Mesenchymal stem cell (in vitro differentiated cells and primary cell): Measurements from ENCODE around the gene ARRB2.

Source experiments
- DNase-seq: peaks from one replicate; pipeline ENCODE4 v3.0.0-alpha.2; 2013
- H2AFZ ChIP-seq: one replicate; pipeline ENCODE4 v1.6.1; 2013; ENCODE audit warnings: low read depth, mild to moderate bottlenecking, control low read depth, inconsistent platforms, low read length, moderate library complexity
- H2AK5ac ChIP-seq: 2 replicates; pipeline ENCODE4 v1.6.1; 2013; ENCODE audit warnings: low read length, moderate library complexity, mild to moderate bottlenecking, inconsistent platforms; ENCODE audit not compliant: severe bottlenecking
- H2BK120ac ChIP-seq: one replicate; pipeline ENCODE4 v1.6.1; 2013; ENCODE audit warnings: low read depth, mild to moderate bottlenecking, inconsistent platforms, low read length, moderate library complexity
- H2BK12ac ChIP-seq, 2 experiments: one replicate each; pipeline ENCODE4 v1.6.1; 2013; ENCODE audit warnings: inconsistent platforms in 2 of 2, low read length in 2 of 2, mild to moderate bottlenecking in 2 of 2, moderate library complexity in 2 of 2, control low read depth in 1 of 2
- H2BK15ac ChIP-seq: one replicate; pipeline ENCODE4 v1.6.1; 2013; ENCODE audit warnings: mild to moderate bottlenecking, low read depth, inconsistent platforms; ENCODE audit not compliant: poor library complexity, severe bottlenecking
- H2BK5ac ChIP-seq: 2 replicates; pipeline ENCODE4 v1.6.1; 2013; ENCODE audit warnings: low read depth, mild to moderate bottlenecking, low read length, control low read depth, inconsistent platforms; ENCODE audit not compliant: poor library complexity, severe bottlenecking
- H3K14ac ChIP-seq, 2 experiments: one replicate each; pipeline ENCODE4 v1.6.1; 2013; ENCODE audit warnings: inconsistent platforms in 2 of 2, low read length in 2 of 2, control low read depth in 1 of 2, mild to moderate bottlenecking in 1 of 2, moderate library complexity in 1 of 2
- H3K18ac ChIP-seq, 2 experiments: one replicate each; pipeline ENCODE4 v1.6.1; 2013; ENCODE audit warnings: inconsistent platforms in 2 of 2, low read length in 2 of 2, control low read depth in 1 of 2, low read depth in 1 of 2, mild to moderate bottlenecking in 1 of 2
- H3K23ac ChIP-seq, 2 experiments: one replicate each; pipeline ENCODE4 v1.6.1; 2013; ENCODE audit warnings: inconsistent platforms in 2 of 2, low read length in 2 of 2, mild to moderate bottlenecking in 2 of 2, moderate library complexity in 2 of 2, control low read depth in 1 of 2
- H3K27ac ChIP-seq: 2 replicates; pipeline ENCODE4 v1.5.1; 2013; ENCODE audit warnings: mild to moderate bottlenecking, moderate library complexity, low read length, control low read depth, inconsistent platforms; ENCODE audit not compliant: poor library complexity, severe bottlenecking
- H3K27me3 ChIP-seq, 2 experiments: 2 replicates each; pipeline versions ENCODE4 v1.6.1 to v1.7.0; 2013; ENCODE audit warnings: low read length in 2 of 2, mild to moderate bottlenecking in 2 of 2, moderate library complexity in 2 of 2, control low read depth in 1 of 2, inconsistent platforms in 1 of 2; ENCODE audit not compliant: control insufficient read depth in 1 of 2, insufficient read depth in 1 of 2
- H3K36me3 ChIP-seq, 2 experiments: 2 replicates each; pipeline versions ENCODE4 v1.6.1 to v1.7.0; 2013; ENCODE audit warnings: low read length in 2 of 2, control low read depth in 1 of 2, inconsistent platforms in 1 of 2, low read depth in 1 of 2, mild to moderate bottlenecking in 1 of 2; ENCODE audit not compliant: insufficient read depth in 2 of 2, control insufficient read depth in 1 of 2
- H3K4ac ChIP-seq, 2 experiments: one replicate each; pipeline ENCODE4 v1.6.1; 2013; ENCODE audit warnings: inconsistent platforms in 2 of 2, low read length in 2 of 2, mild to moderate bottlenecking in 2 of 2, moderate library complexity in 2 of 2, control low read depth in 1 of 2, low read depth in 1 of 2
- H3K4me1 ChIP-seq: 2 replicates; pipeline ENCODE4 v1.6.1; 2013; ENCODE audit warnings: low read depth, low read length, control low read depth; ENCODE audit not compliant: control insufficient read depth, insufficient read depth
- H3K4me2 ChIP-seq: 2 replicates; pipeline ENCODE4 v1.6.1; 2013; ENCODE audit warnings: low read length, mild to moderate bottlenecking, inconsistent platforms; ENCODE audit not compliant: poor library complexity, severe bottlenecking
- H3K4me3 ChIP-seq, 2 experiments: 2 replicates each; pipeline versions ENCODE4 v1.5.1 to v1.7.0; 2013; ENCODE audit warnings: low read length in 2 of 2, mild to moderate bottlenecking in 2 of 2, control low read depth in 1 of 2, low read depth in 1 of 2; ENCODE audit not compliant: insufficient read depth in 1 of 2
- H3K79me1 ChIP-seq: replicated peaks from 2 replicates; pipeline ENCODE4 v1.6.1; 2013; ENCODE audit warnings: mild to moderate bottlenecking, control low read depth, low read length, inconsistent platforms; ENCODE audit not compliant: poor library complexity, severe bottlenecking
- H3K9ac ChIP-seq: 2 replicates; pipeline ENCODE4 v1.7.0; 2013; ENCODE audit warnings: mild to moderate bottlenecking, low read length, moderate library complexity
- H3K9me3 ChIP-seq: 2 replicates; pipeline ENCODE4 v1.7.0; 2013; ENCODE audit warnings: mild to moderate bottlenecking, low read length; ENCODE audit not compliant: control insufficient read depth
- H4K8ac ChIP-seq: one replicate; pipeline ENCODE4 v1.6.1; 2013; ENCODE audit warnings: inconsistent platforms, mild to moderate bottlenecking, low read length, moderate library complexity
- H4K91ac ChIP-seq: one replicate; pipeline ENCODE4 v1.6.1; 2013; ENCODE audit warnings: mild to moderate bottlenecking, low read length, inconsistent platforms
- WGBS: methylation state at CpG from one replicate; pipeline ENCODE4 v1.1.7; 2013; ENCODE audit warnings: mixed read lengths; 5-methylcytosine and 5-hydroxymethylcytosine counted together

Gene ARRB2

DNA sequence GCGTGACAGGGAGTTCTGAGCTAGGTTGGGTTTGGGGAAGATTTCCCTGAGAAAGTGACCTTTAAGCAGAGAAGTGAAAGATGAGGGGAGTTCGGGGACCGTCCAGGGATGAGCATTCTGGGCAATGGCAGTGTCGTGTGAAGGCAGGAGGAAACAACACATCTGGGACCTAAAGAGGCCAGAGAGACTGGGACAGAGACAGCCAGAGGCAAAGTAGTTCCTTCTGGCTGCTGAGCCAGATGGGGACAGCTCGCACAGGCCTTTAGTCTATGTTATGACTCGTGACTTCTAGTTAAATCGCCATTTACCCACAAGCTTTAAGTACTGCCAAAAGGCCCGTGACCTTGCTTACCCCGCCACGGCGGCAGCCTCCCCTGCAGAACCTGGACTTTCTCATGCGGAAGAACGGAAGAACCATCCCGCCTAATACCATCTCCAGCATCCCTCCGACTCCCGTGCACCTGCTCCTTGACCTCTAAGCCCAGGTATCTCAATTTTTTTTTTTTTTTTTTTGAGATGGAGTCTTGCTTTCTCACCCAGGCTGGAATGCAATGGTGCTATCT lies 12.3 kb downstream of the ARRB2 start:
- Histone ChIP-seq H2AK5ac (no peak overlapping the region), H4K8ac (no peak overlapping the region), H2AFZ (no peak overlapping the region), H3K36me3 (peaks cover 3 to 21% of the 10 kb centered on the region in 2 experiments), H3K79me1 (no peaks in the 10 kb centered on the region), H3K4ac (no peak overlapping the region), H3K4me2 (no peak overlapping the region), H2BK15ac (no peak overlapping the region), H2BK12ac (no peak overlapping the region), H3K4me3 (no peak overlapping the region), H3K27ac (no peak overlapping the region), H3K9me3 (no peaks in the 10 kb centered on the region), H2BK120ac (no peak overlapping the region), H2BK5ac (no peak overlapping the region), H3K4me1 (peaks cover 6% of the 10 kb centered on the region), H3K23ac (no peak overlapping the region), H3K9ac (no peak overlapping the region), H3K14ac (no peak overlapping the region), H4K91ac (no peak overlapping the region), H3K27me3 (no peaks in the 10 kb centered on the region), H3K18ac (no peak overlapping the region)
- 97% methylated on average over 16 of the region's 16 CpGs for WGBS
- no peak for DNase-seq

DNA sequence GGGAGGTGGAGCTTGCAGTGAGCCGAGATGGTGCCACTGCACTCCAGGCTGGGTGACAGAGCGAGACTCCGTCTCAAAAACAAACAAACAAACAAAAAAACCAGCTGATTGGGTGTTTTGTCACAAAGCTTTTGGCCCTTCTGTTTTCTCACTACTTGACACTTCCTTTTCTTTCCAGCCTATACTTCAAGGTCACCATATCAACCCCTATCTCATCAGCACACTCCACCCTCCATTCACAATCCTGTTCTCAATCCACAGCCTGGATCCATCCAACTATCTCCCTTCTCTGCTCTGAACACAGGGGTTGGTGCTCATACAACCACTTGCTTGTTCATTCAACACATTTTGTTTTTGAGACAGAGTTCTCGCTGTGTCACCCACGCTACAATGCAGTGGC lies 14.2 kb downstream of the ARRB2 start:
- H2BK15ac ChIP-seq: no peak overlapping the region
- H2BK12ac ChIP-seq: no peak overlapping the region
- no peak overlapping the region for H2AFZ ChIP-seq
- no peaks in the 10 kb centered on the region for H3K9me3 ChIP-seq
- no peak overlapping the region for H3K14ac ChIP-seq
- H3K27me3 ChIP-seq: no peaks in the 10 kb centered on the region
- no peak overlapping the region for H3K23ac ChIP-seq
- no peak overlapping the region for H3K18ac ChIP-seq
- no peaks in the 10 kb centered on the region for H3K79me1 ChIP-seq
- H3K4ac ChIP-seq: no peak overlapping the region
- H4K91ac ChIP-seq: no peak overlapping the region
- no peak overlapping the region for H3K27ac ChIP-seq
- DNase-seq: no peak
- 80% methylated on average over 5 of the region's 5 CpGs for WGBS
- no peak overlapping the region for H4K8ac ChIP-seq
- H3K4me2 ChIP-seq: no peak overlapping the region
- H3K36me3 ChIP-seq: peaks cover 0 to 8% of the 10 kb centered on the region in 2 experiments
- H2BK120ac ChIP-seq: no peak overlapping the region
- no peak overlapping the region for H2BK5ac ChIP-seq
- no peak overlapping the region for H3K4me3 ChIP-seq
- peaks cover 6% of the 10 kb centered on the region for H3K4me1 ChIP-seq
- H2AK5ac ChIP-seq: no peak overlapping the region
- no peak overlapping the region for H3K9ac ChIP-seq

DNA sequence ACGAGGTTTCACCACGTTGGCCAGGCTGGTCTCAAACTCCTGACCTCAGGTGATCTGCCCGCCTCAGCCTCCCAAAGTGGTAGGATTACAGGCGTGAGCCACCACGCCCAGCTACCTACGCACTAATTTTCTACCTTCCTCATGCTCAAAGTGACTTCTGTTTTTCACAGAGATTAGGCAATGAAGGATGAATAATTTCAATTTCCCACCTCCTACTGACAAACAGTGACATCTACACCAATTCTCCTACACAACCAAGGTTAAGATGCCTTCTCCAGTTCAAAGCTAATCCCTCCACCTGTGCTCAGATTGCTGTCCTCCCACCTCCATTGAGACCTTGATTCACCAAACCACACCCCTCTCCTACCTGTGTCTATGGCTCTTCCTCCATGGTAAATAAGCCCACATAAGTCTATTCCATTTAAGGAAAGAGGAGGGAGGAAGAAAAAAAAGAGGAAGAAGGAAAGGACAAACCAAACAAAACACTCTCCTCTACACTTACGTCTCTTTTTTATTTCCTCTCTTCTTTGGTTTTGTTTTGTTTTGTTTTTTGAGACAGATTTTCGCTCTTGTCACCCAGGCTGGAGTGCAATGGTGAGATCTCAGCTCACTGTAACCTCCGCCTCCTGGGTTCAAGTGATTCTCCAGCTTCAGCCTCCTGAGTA lies 15.3 kb downstream of the ARRB2 start:
- no peak overlapping the region for H3K18ac ChIP-seq
- WGBS: 94% methylated on average over 8 of the region's 9 CpGs
- no peaks in the 10 kb centered on the region for H3K27me3 ChIP-seq
- H3K4ac ChIP-seq: no peak overlapping the region
- no peak overlapping the region for H2BK120ac ChIP-seq
- no peak overlapping the region for H2AFZ ChIP-seq
- no peaks in the 10 kb centered on the region for H3K9me3 ChIP-seq
- no peak overlapping the region for H2BK15ac ChIP-seq
- H2AK5ac ChIP-seq: no peak overlapping the region
- H4K91ac ChIP-seq: no peak overlapping the region
- H2BK5ac ChIP-seq: no peak overlapping the region
- H3K4me2 ChIP-seq: no peak overlapping the region
- H3K36me3 ChIP-seq: peaks cover 0 to 4% of the 10 kb centered on the region in 2 experiments
- H3K27ac ChIP-seq: no peak overlapping the region
- peaks cover 9% of the 10 kb centered on the region for H3K4me1 ChIP-seq
- no peak for DNase-seq
- H3K4me3 ChIP-seq: no peak overlapping the region
- H3K14ac ChIP-seq: no peak overlapping the region
- H3K23ac ChIP-seq: no peak overlapping the region
- no peak overlapping the region for H3K9ac ChIP-seq
- no peak overlapping the region for H4K8ac ChIP-seq
- H2BK12ac ChIP-seq: no peak overlapping the region
- H3K79me1 ChIP-seq: no peaks in the 10 kb centered on the region

DNA sequence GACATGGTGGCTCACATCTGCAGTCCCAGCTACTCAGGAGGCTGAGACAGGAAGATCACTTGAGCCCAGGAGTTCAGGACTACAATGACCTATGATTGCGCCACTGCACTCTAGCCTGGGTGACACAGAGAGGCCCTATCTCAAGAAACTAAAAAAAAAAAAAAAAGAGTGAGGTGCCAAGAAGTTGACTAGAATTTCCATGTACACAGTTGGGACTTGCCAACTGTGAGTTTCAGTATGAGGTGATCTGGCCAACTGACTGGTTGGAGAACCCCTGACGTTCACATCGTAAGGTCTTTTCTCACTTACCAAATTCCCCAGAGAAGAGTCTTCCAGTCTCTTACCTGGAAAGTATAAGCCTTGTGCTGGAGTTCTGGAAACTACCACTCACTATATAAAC lies 17.7 kb downstream of the ARRB2 start:
- H2BK5ac ChIP-seq: no peak overlapping the region
- peaks cover 5% of the 10 kb centered on the region for H3K4me1 ChIP-seq
- H3K23ac ChIP-seq: no peak overlapping the region
- H3K14ac ChIP-seq: no peak overlapping the region
- no peak overlapping the region for H3K18ac ChIP-seq
- H4K91ac ChIP-seq: no peak overlapping the region
- no peak overlapping the region for H3K4me3 ChIP-seq
- H3K9ac ChIP-seq: no peak overlapping the region
- no peak overlapping the region for H4K8ac ChIP-seq
- H3K4me2 ChIP-seq: no peak overlapping the region
- no peak for DNase-seq
- H3K27ac ChIP-seq: no peak overlapping the region
- H3K9me3 ChIP-seq: no peaks in the 10 kb centered on the region
- H2AFZ ChIP-seq: no peak overlapping the region
- 70% methylated on average over 1 of the region's 3 CpGs for WGBS
- peaks cover 3 to 4% of the 10 kb centered on the region in 2 experiments for H3K36me3 ChIP-seq
- no peaks in the 10 kb centered on the region for H3K27me3 ChIP-seq
- H2AK5ac ChIP-seq: no peak overlapping the region
- H2BK12ac ChIP-seq: no peak overlapping the region
- no peak overlapping the region for H2BK120ac ChIP-seq
- no peak overlapping the region for H3K4ac ChIP-seq
- peaks cover 2% of the 10 kb centered on the region for H3K79me1 ChIP-seq
- no peak overlapping the region for H2BK15ac ChIP-seq
